Mesendoderm (in vitro differentiated cells): ENCODE measurements around the gene SH3GL3.

Experiments used
- DNase-seq: peaks from one replicate; pipeline ENCODE4 v3.0.0; 2013
- H2AK5ac ChIP-seq: 2 replicates; pipeline ENCODE4 v1.6.1; 2013; ENCODE audit warnings: low read length, inconsistent platforms
- H2BK120ac ChIP-seq: 2 replicates; pipeline ENCODE4 v1.6.1; 2013; ENCODE audit warnings: low read depth, mild to moderate bottlenecking, low read length, moderate library complexity, mixed read lengths
- H2BK15ac ChIP-seq: replicated peaks from 2 replicates; pipeline ENCODE4 v1.6.1; 2013; ENCODE audit warnings: low read depth, mild to moderate bottlenecking, moderate library complexity
- H2BK5ac ChIP-seq: 2 replicates; pipeline ENCODE4 v1.6.1; 2013; ENCODE audit warnings: low read length, inconsistent platforms
- H3K18ac ChIP-seq: 2 replicates; pipeline ENCODE4 v1.6.1; 2013; ENCODE audit warnings: mild to moderate bottlenecking, low read length, mixed read lengths
- H3K23ac ChIP-seq: one replicate; pipeline ENCODE4 v1.6.1; 2013; ENCODE audit warnings: low read length
- H3K27ac ChIP-seq: 2 replicates; pipeline ENCODE4 v1.5.1; 2013; ENCODE audit warnings: low read depth, mild to moderate bottlenecking, inconsistent platforms, low read length, moderate library complexity
- H3K27me3 ChIP-seq: 2 replicates; pipeline ENCODE4 v1.6.1; 2013; ENCODE audit warnings: low read length, control low read depth, mild to moderate bottlenecking, inconsistent platforms; ENCODE audit not compliant: insufficient read depth, poor library complexity
- H3K36me3 ChIP-seq: 2 replicates; pipeline ENCODE4 v1.6.1; 2013; ENCODE audit warnings: low read length, inconsistent platforms; ENCODE audit not compliant: control insufficient read depth, insufficient read depth
- H3K4ac ChIP-seq: one replicate; pipeline ENCODE4 v1.6.1; 2013; ENCODE audit warnings: low read depth, mild to moderate bottlenecking, low read length, moderate library complexity
- H3K4me1 ChIP-seq: 2 replicates; pipeline ENCODE4 v1.6.1; 2013; ENCODE audit warnings: low read depth, low read length, inconsistent platforms; ENCODE audit not compliant: control insufficient read depth
- H3K4me2 ChIP-seq: 2 replicates; pipeline ENCODE4 v1.6.1; 2013; ENCODE audit warnings: low read length
- H3K4me3 ChIP-seq: 2 replicates; pipeline ENCODE4 v1.5.1; 2013; ENCODE audit warnings: mild to moderate bottlenecking, low read length
- H3K56ac ChIP-seq: one replicate; pipeline ENCODE4 v1.6.1; 2013; ENCODE audit warnings: low read length
- H3K79me1 ChIP-seq: 2 replicates; pipeline ENCODE4 v1.6.1; 2013; ENCODE audit warnings: low read length, inconsistent platforms
- H3K79me2 ChIP-seq: 2 replicates; pipeline ENCODE4 v1.6.1; 2013; ENCODE audit warnings: mild to moderate bottlenecking, low read length; ENCODE audit not compliant: control insufficient read depth, insufficient read depth
- H3K9ac ChIP-seq: 2 replicates; pipeline ENCODE4 v1.6.1; 2013; ENCODE audit warnings: low read length, inconsistent platforms
- H4K5ac ChIP-seq: one replicate; pipeline ENCODE4 v1.6.1; 2013; ENCODE audit warnings: low read length
- H4K8ac ChIP-seq: one replicate; pipeline ENCODE4 v1.6.1; 2013; ENCODE audit warnings: low read depth, mild to moderate bottlenecking, control low read depth, low read length, moderate library complexity
- WGBS: extraction: QIAGEN DNeasy Blood & Tissue Kit; methylation state at CpG from one replicate; pipeline ENCODE4 v1.1.7; 2013; ENCODE audit warnings: low lambda C conversion rate, missing lambda C conversion rate; ENCODE audit not compliant: insufficient coverage; ENCODE audit errors: extremely low coverage; 5-methylcytosine and 5-hydroxymethylcytosine counted together

The SH3GL3 gene

GRCh38 chr15:83585601-83586335 lies 138.6 kb downstream of the SH3GL3 start:
- Histone ChIP-seq H3K79me2 (no peaks in the 10 kb centered on the region), H2BK120ac (no peak overlapping the region), H3K4me3 (no peak overlapping the region), H3K27ac (no peak overlapping the region), H2AK5ac (no peak overlapping the region), H3K4me1 (no peaks in the 10 kb centered on the region), H4K8ac (no peak overlapping the region), H3K18ac (no peak overlapping the region), H4K5ac (no peak overlapping the region), H2BK5ac (no peak overlapping the region), H3K56ac (no peak overlapping the region), H3K9ac (no peak overlapping the region), H3K36me3 (no peaks in the 10 kb centered on the region), H2BK15ac (no peak overlapping the region), H3K27me3 (no peaks in the 10 kb centered on the region), H3K79me1 (no peaks in the 10 kb centered on the region), H3K4ac (no peak overlapping the region), H3K23ac (no peak overlapping the region), H3K4me2 (no peak overlapping the region)
- no CpG with 5 or more reads among the region's 5 CpGs for WGBS
- DNase-seq, result no peak

DNA sequence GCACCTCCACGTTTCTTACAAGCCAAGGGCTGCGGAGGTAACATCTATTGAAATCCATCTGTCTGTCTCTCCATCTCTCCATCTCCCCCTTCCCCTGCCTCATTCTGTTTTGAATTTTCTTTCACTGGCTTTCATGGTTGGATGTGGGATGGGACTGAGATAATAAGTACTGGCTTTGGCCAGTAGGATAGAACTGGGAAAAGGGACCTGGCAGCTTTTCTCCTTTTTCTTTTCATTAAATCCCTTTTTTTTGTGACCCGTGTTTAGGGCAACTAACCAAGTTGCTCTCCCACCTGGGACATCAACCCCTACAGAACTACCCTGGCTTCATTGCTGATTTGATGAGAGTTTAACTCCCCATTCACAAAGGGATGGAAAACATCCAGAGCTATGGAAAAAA lies 139.9 kb downstream of the SH3GL3 start:
- Histone ChIP-seq H3K79me2 (no peaks in the 10 kb centered on the region), H3K79me1 (no peaks in the 10 kb centered on the region), H3K36me3 (no peaks in the 10 kb centered on the region), H3K27ac (no peak overlapping the region), H3K27me3 (no peaks in the 10 kb centered on the region), H3K4me3 (no peak overlapping the region), H4K8ac (no peak overlapping the region), H3K18ac (no peak overlapping the region), H2AK5ac (no peak overlapping the region), H2BK5ac (no peak overlapping the region), H2BK15ac (no peak overlapping the region), H3K4ac (no peak overlapping the region), H4K5ac (no peak overlapping the region), H3K9ac (no peak overlapping the region), H3K23ac (no peak overlapping the region), H3K4me1 (no peaks in the 10 kb centered on the region), H3K56ac (no peak overlapping the region), H3K4me2 (no peak overlapping the region), H2BK120ac (no peak overlapping the region)
- DNase-seq, result no peak
- no CpG with 5 or more reads among the region's 3 CpGs for WGBS

GRCh38 chr15:83588441-83588840 lies 141.3 kb downstream of the SH3GL3 start:
- H3K4ac ChIP-seq, result no peak overlapping the region
- H3K18ac ChIP-seq, result no peak overlapping the region
- no peaks in the 10 kb centered on the region for H3K27me3 ChIP-seq
- WGBS, result no CpG with 5 or more reads among the region's 5 CpGs
- no peak overlapping the region for H2BK15ac ChIP-seq
- no peak for DNase-seq
- H3K36me3 ChIP-seq, result no peaks in the 10 kb centered on the region
- H3K23ac ChIP-seq, result no peak overlapping the region
- H3K4me1 ChIP-seq, result no peaks in the 10 kb centered on the region
- H3K9ac ChIP-seq, result no peak overlapping the region
- no peak overlapping the region for H3K4me2 ChIP-seq
- H3K56ac ChIP-seq, result no peak overlapping the region
- H2BK5ac ChIP-seq, result no peak overlapping the region
- no peak overlapping the region for H3K4me3 ChIP-seq
- no peaks in the 10 kb centered on the region for H3K79me2 ChIP-seq
- H4K5ac ChIP-seq, result no peak overlapping the region
- no peak overlapping the region for H2BK120ac ChIP-seq
- H3K79me1 ChIP-seq, result no peaks in the 10 kb centered on the region
- H2AK5ac ChIP-seq, result no peak overlapping the region
- H4K8ac ChIP-seq, result no peak overlapping the region
- no peak overlapping the region for H3K27ac ChIP-seq

DNA sequence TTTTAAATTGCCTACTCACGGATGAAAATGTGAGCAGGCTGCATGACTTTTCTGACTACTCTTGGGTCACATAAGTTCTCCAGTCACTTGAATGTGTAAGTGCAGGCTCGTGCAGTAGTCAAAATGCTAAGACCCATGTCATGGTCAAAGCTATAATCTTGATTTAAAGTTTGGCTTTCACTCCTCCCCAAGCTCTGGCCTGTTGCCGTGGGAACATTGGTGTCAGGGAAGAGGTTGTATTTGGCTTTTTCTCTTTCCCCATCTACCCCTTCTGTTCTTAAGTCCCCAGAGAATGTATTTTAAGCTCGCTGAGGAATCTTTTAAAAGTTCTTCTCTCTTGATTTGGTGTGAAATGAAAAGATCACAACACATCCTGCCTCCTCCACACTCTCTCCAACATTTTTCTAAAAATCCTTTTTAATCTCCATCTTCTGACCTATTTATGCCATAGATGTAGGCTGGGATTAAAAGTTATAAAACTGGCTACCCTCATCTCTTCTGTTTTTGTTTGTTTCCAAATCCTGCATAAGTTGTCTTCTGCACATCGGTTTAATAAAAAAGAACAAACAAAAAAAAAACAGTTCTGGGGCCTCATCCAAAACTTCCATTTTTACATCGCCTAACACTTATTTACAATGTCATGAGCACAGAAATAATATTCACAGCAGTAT lies 145.4 kb downstream of the SH3GL3 start:
- H2BK120ac ChIP-seq, result no peak overlapping the region
- no peak overlapping the region for H4K5ac ChIP-seq
- H3K4me2 ChIP-seq, result no peak overlapping the region
- H3K56ac ChIP-seq, result no peak overlapping the region
- H3K27ac ChIP-seq, result no peak overlapping the region
- H3K36me3 ChIP-seq, result no peaks in the 10 kb centered on the region
- no peak overlapping the region for H3K23ac ChIP-seq
- no peaks in the 10 kb centered on the region for H3K79me1 ChIP-seq
- H2AK5ac ChIP-seq, result no peak overlapping the region
- H3K4ac ChIP-seq, result no peak overlapping the region
- no peaks in the 10 kb centered on the region for H3K79me2 ChIP-seq
- no peak overlapping the region for H3K4me3 ChIP-seq
- no peaks in the 10 kb centered on the region for H3K27me3 ChIP-seq
- no peak for DNase-seq
- WGBS, result no CpG with 5 or more reads among the region's 6 CpGs
- H2BK15ac ChIP-seq, result no peak overlapping the region
- no peaks in the 10 kb centered on the region for H3K4me1 ChIP-seq
- no peak overlapping the region for H3K9ac ChIP-seq
- H4K8ac ChIP-seq, result no peak overlapping the region
- H3K18ac ChIP-seq, result no peak overlapping the region
- H2BK5ac ChIP-seq, result no peak overlapping the region

- no peak overlapping the region for H3K18ac ChIP-seq
- no peak overlapping the region for H3K23ac ChIP-seq
- H3K36me3 ChIP-seq, result no peaks in the 10 kb centered on the region
- no peak overlapping the region for H3K27ac ChIP-seq
- WGBS, result no CpG with 5 or more reads among the region's 1 CpG
- H3K4me2 ChIP-seq, result no peak overlapping the region
- no peak overlapping the region for H2BK120ac ChIP-seq
- no peak overlapping the region for H3K9ac ChIP-seq
- DNase-seq, result no peak
- no peak overlapping the region for H4K5ac ChIP-seq
- H3K79me2 ChIP-seq, result no peaks in the 10 kb centered on the region
- no peak overlapping the region for H2BK15ac ChIP-seq
- H3K79me1 ChIP-seq, result no peaks in the 10 kb centered on the region
- H2BK5ac ChIP-seq, result no peak overlapping the region
- H3K4me3 ChIP-seq, result no peak overlapping the region
- H3K4me1 ChIP-seq, result no peaks in the 10 kb centered on the region
- H3K4ac ChIP-seq, result no peak overlapping the region
- H3K27me3 ChIP-seq, result no peaks in the 10 kb centered on the region
- H2AK5ac ChIP-seq, result no peak overlapping the region
- H3K56ac ChIP-seq, result no peak overlapping the region
- no peak overlapping the region for H4K8ac ChIP-seq
Observed at GRCh38 chr15:83595191-83595590, 148.1 kb downstream of the SH3GL3 start.
